Retinal pigment epithelial cell (primary cell): Measurements from ENCODE around the gene SLCO2A1.

Experiments
- DNase-seq: peaks from one replicate; pipeline ENCODE4 v3.0.0-alpha.2; 2010; ENCODE audit warnings: low read depth
- H3K4me3 ChIP-seq: 2 replicates; pipeline ENCODE4 v1.5.1; 2011; ENCODE audit warnings: mild to moderate bottlenecking, low read length, control low read depth, moderate library complexity
- CTCF ChIP-seq: conservative IDR thresholded peaks from 2 replicates; pipeline ENCODE4 v1.5.1; 2011; ENCODE audit warnings: low read depth, low read length, control low read depth, inconsistent platforms

The SLCO2A1 gene

GRCh38 chr3:133934073-133934970 lies 95.4 kb downstream of the SLCO2A1 start:
- TF ChIP-seq CTCF = no peak
- DNase-seq = no peak
- no peak overlapping the region for H3K4me3 ChIP-seq

GRCh38 chr3:133933097-133934024 lies 96.4 kb downstream of the SLCO2A1 start:
- no peak overlapping the region for H3K4me3 ChIP-seq
- no peak for TF ChIP-seq CTCF
- no peak for DNase-seq

GRCh38 chr3:133932009-133932408 lies 97.7 kb downstream of the SLCO2A1 start:
- DNase-seq = no peak

GRCh38 chr3:133931084-133931483 lies 98.6 kb downstream of the SLCO2A1 start:
- TF ChIP-seq CTCF = no peak
- H3K4me3 ChIP-seq = no peak overlapping the region
- DNase-seq = no peak

More at GRCh38 chr3:133932009-133932408, 97.7 kb downstream of the SLCO2A1 start:
- no peak overlapping the region for H3K4me3 ChIP-seq
- no peak for TF ChIP-seq CTCF

- DNase-seq = no peak
- no peak overlapping the region for H3K4me3 ChIP-seq
- peak; percentile 80 for TF ChIP-seq CTCF
These were observed 99.3 kb downstream of the SLCO2A1 start for GRCh38 chr3:133930341-133930933.

GRCh38 chr3:133928903-133929607 lies 100.7 kb downstream of the SLCO2A1 start:
- no peak overlapping the region for H3K4me3 ChIP-seq
- DNase-seq = no peak
- no peak for TF ChIP-seq CTCF
